NCI-H1694 (cell line): Measurements from ENCODE around the gene TLCD3B.
A peak's percentile ranks its signal among the peaks of the same experiment; 100 is the strongest.
"Not testable (repeated sequence)": the region's sequence is repeated elsewhere in the genome, so short reads cannot be mapped to it uniquely, and the experiment has no call there.

Experiments
- DNase-seq: peaks from one replicate; lab custom pipeline; 2025; lab: John Stamatoyannopoulos, UW

TLCD3B gene

GRCh38 chr16:30025574-30025973 is 5.5 kb downstream of the TLCD3B start:
- no peak for DNase-seq

GRCh38 chr16:30025156-30025555 is 5.9 kb downstream of the TLCD3B start:
- no peak for DNase-seq

- DNase-seq: no peak
These were observed 6.6 kb downstream of the TLCD3B start for GRCh38 chr16:30024451-30024850.

- DNase-seq: no peak
These were observed 7.5 kb downstream of the TLCD3B start for GRCh38 chr16:30023586-30023985.

- no peak for DNase-seq
These were observed 8.2 kb downstream of the TLCD3B start, which contains the start of gene C16orf92 for GRCh38 chr16:30022887-30023286. C16orf92 (plus strand) TSS chr16:30023198; CDS start chr16:30023341, 143 bp downstream.

GRCh38 chr16:30018731-30019158 is 12.3 kb downstream of the TLCD3B start:
- DNase-seq: no peak

GRCh38 chr16:30017937-30018336 is 13.1 kb downstream of the TLCD3B start:
- DNase-seq: not testable (repeated sequence)

- DNase-seq: no peak
These were observed 13.8 kb downstream of the TLCD3B start for GRCh38 chr16:30017277-30017656.

GRCh38 chr16:30016555-30017276 is 14.4 kb downstream of the TLCD3B start:
- no peak for DNase-seq

- DNase-seq: not testable (repeated sequence)
These were observed 15.6 kb downstream of the TLCD3B start for GRCh38 chr16:30015450-30015849.

- DNase-seq: not testable (repeated sequence)
These were observed 18.5 kb downstream of the TLCD3B start for GRCh38 chr16:30012598-30012997.

GRCh38 chr16:30011714-30012504 is 19.2 kb downstream of the TLCD3B start:
- no peak for DNase-seq

GRCh38 chr16:30010844-30011713 is 20.0 kb downstream of the TLCD3B start, which contains the start of gene DOC2A:
DOC2A (minus strand) TSS chr16:30011027; CDS start chr16:30010222, 805 bp downstream.
- no peak for DNase-seq

- no peak for DNase-seq
These were observed 20.9 kb downstream of the TLCD3B start for GRCh38 chr16:30009990-30010843.

- no peak for DNase-seq
These were observed 21.8 kb downstream of the TLCD3B start for GRCh38 chr16:30009085-30009862.

- DNase-seq: no peak
These were observed 23.6 kb downstream of the TLCD3B start for GRCh38 chr16:30007378-30007895.

GRCh38 chr16:30006659-30007377 is 24.3 kb downstream of the TLCD3B start:
- no peak for DNase-seq

- DNase-seq: no peak
These were observed 25.0 kb downstream of the TLCD3B start for GRCh38 chr16:30006095-30006473.

- peak; percentile 6 for DNase-seq
These were observed 25.6 kb downstream of the TLCD3B start for GRCh38 chr16:30005341-30006094.
